HG03175 (cell line): ENCODE results near the gene KLRF1.
"Not testable (repeated sequence)": the region's sequence is repeated elsewhere in the genome, so short reads cannot be mapped to it uniquely, and the experiment has no call there.

ENCODE experiments used
- ATAC-seq: cut with Tn5 transposase; IDR thresholded peaks from one replicate; pipeline ENCODE4 v1.9.1; 2021; ENCODE audit warnings: mild to moderate bottlenecking, moderate library complexity; ENCODE audit not compliant: unreplicated experiment

KLRF1 gene

GRCh38 chr12:9869307-9870161 is 42.3 kb downstream of the KLRF1 start, which contains the start of gene CLEC2B:
Gene CLEC2B (minus strand): TSS chr12:9869354.
- ATAC-seq, result peak; percentile 52

- ATAC-seq, result no peak
Observed at GRCh38 chr12:9870286-9870866, 43.1 kb downstream of the KLRF1 start.

GRCh38 chr12:9872162-9872561 is 44.9 kb downstream of the KLRF1 start:
- no peak for ATAC-seq

GRCh38 chr12:9872742-9873141 is 45.5 kb downstream of the KLRF1 start:
- ATAC-seq, result no peak

GRCh38 chr12:9876120-9876519 is 48.8 kb downstream of the KLRF1 start:
- ATAC-seq, result not testable (repeated sequence)

GRCh38 chr12:9880532-9881078 is 53.3 kb downstream of the KLRF1 start:
- no peak for ATAC-seq

- ATAC-seq, result no peak
Observed at GRCh38 chr12:9881246-9881645, 54.0 kb downstream of the KLRF1 start, which contains the start of gene KLRF2. Gene KLRF2 (plus strand): TSS chr12:9881489. CDS start chr12:9881596, 107 bp downstream.

GRCh38 chr12:9881988-9882387 is 54.7 kb downstream of the KLRF1 start:
- no peak for ATAC-seq

- ATAC-seq, result no peak
Observed at GRCh38 chr12:9883175-9883574, 55.9 kb downstream of the KLRF1 start.

- ATAC-seq, result no peak
Observed at GRCh38 chr12:9888665-9889273, 61.5 kb downstream of the KLRF1 start.
